ENCODE results near the gene KCNB1. TPM values are rescaled to one million over a fixed set of nuclear protein-coding genes. Genes with fewer than 3 reads are reported as not detected.
A peak's percentile ranks its signal among the peaks of the same experiment; 100 is the strongest.

Gene KCNB1
- total RNA-seq, 4 donors from 2014 or later, result 3.9 to 11.7 (median 6.7) TPM

DNA sequence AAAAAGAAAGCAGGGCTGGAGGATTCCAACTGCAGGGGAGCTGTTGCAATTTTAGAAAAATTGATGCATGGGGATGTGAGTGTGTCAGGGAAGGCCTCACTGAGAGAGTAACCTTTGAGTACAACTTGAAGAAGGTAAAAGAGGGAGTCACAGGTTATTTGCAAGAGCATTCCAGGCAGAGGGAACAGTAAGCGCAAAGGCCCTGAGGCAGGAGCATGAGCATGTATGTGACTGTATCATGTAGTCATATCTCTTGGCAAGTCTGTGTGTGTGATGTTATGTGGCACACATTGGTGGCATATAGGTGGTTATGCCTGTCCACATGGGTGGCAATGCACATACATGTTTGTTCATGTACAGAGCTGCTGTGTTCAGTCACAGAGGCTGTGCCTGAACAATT lies 133.4 kb downstream of the KCNB1 start:
- no peaks in the 10 kb centered on the region for H3K27me3 ChIP-seq
- DNase-seq (ENCODE audit: low spot score in 2 of 2), result no peak
- no peaks in the 10 kb centered on the region for H3K36me3 ChIP-seq
- no peak overlapping the region for H3K4me3 ChIP-seq
- H3K4me1 ChIP-seq, result peaks cover 0 to 16% (median 0%) of the 10 kb centered on the region in 4 donors
- 89 to 96% methylated on average over 1 of the region's 1 CpG for WGBS, 2 donors
- TF ChIP-seq POLR2A (IDR thresholded peaks at IDR 0.05), result no peak
- TF ChIP-seq, protein P1, sequence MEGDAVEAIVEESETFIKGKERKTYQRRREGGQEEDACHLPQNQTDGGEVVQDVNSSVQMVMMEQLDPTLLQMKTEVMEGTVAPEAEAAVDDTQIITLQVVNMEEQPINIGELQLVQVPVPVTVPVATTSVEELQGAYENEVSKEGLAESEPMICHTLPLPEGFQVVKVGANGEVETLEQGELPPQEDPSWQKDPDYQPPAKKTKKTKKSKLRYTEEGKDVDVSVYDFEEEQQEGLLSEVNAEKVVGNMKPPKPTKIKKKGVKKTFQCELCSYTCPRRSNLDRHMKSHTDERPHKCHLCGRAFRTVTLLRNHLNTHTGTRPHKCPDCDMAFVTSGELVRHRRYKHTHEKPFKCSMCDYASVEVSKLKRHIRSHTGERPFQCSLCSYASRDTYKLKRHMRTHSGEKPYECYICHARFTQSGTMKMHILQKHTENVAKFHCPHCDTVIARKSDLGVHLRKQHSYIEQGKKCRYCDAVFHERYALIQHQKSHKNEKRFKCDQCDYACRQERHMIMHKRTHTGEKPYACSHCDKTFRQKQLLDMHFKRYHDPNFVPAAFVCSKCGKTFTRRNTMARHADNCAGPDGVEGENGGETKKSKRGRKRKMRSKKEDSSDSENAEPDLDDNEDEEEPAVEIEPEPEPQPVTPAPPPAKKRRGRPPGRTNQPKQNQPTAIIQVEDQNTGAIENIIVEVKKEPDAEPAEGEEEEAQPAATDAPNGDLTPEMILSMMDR (IDR thresholded peaks at IDR 0.05), result no peak
- TF ChIP-seq EP300 (IDR thresholded peaks at IDR 0.05), result no peak
- no peaks in the 10 kb centered on the region for H3K9me3 ChIP-seq
- no peak overlapping the region for H3K27ac ChIP-seq

DNA sequence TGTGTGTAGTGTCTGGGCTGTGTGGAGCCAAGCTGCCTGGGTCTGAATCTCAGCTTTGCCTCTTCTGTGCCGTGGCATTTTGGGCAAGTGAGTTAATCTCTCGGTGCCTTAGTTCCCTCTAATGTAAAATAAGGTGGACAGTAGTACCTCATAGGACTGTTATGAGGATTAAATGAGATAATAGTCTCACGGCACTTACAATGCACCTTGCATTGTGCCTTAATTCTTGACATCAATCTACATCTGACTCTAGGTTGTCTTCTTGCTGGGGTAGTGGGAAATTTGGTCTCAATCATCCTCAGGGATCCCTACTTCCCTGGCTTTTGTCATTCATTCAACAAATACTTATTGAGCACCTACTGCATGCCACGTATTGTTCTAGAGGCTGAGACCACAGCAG lies 133.9 kb downstream of the KCNB1 start:
- Histone ChIP-seq H3K4me3 (no peak overlapping the region), H3K36me3 (no peaks in the 10 kb centered on the region), H3K9me3 (no peaks in the 10 kb centered on the region), H3K27ac (no peak overlapping the region), H3K4me1 (peaks cover 0 to 16% (median 0%) of the 10 kb centered on the region in 4 donors), H3K27me3 (no peaks in the 10 kb centered on the region)
- TF ChIP-seq, protein P1 (IDR thresholded peaks at IDR 0.05), result no peak
- TF ChIP-seq POLR2A (IDR thresholded peaks at IDR 0.05) (no peak), EP300 (IDR thresholded peaks at IDR 0.05) (no peak)
- no peak for DNase-seq (ENCODE audit: low spot score in 2 of 2)
- 89 to 93% methylated on average over 4 of the region's 4 CpGs for WGBS, 2 donors

DNA sequence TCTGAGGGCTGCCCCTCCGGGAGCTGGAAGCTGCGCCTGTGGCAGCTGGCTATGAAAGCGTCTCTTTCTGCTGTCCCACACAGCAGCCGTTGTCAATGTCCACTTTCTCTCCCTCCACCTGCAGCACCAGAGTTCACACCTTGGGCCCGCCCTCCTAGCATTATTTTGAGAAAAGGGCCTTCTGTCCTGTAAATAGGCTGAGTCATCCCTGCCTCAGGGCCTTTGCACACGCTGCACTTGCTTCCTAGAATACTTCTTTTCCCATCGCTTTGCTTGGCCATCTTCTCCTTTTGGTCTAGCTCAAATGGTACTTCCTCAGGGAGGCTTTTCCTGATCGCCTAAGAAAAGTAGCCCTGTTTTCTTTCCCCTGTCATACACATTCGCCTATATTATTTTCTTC lies 135.3 kb downstream of the KCNB1 start:
- H3K4me1 ChIP-seq, result peaks cover 0 to 16% (median 0%) of the 10 kb centered on the region in 4 donors
- no peak for DNase-seq (ENCODE audit: low spot score in 2 of 2)
- no peaks in the 10 kb centered on the region for H3K27me3 ChIP-seq
- TF ChIP-seq POLR2A (IDR thresholded peaks at IDR 0.05) (no peak), EP300 (IDR thresholded peaks at IDR 0.05) (no peak)
- TF ChIP-seq, protein P1 (IDR thresholded peaks at IDR 0.05), result no peak
- no peaks in the 10 kb centered on the region for H3K9me3 ChIP-seq
- 95 to 96% methylated on average over 9 of the region's 9 CpGs for WGBS, 2 donors
- H3K4me3 ChIP-seq, result no peak overlapping the region
- no peak overlapping the region for H3K27ac ChIP-seq
- H3K36me3 ChIP-seq, result no peaks in the 10 kb centered on the region

DNA sequence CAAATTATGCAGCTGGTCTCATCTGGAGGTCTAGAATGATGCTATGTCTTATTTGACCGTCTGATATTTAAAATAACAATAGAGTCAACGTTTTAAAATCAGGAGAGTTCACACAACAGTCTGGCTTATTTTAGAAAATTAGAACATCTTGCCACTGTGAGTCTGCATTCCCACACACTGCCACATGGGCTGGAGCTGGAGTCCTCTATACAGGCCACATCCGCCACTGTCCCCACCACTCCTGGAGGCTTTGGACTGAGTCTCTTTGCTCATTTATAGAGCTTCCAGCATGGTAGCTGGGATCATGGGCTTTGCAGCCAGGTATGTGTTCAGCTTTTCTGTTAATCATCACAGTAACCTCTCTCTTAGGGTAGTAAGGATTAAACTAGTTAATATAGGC lies 135.8 kb downstream of the KCNB1 start:
- TF ChIP-seq EP300 (IDR thresholded peaks at IDR 0.05) (no peak), POLR2A (IDR thresholded peaks at IDR 0.05) (no peak)
- TF ChIP-seq, protein P1 (IDR thresholded peaks at IDR 0.05), result no peak
- no peak overlapping the region for H3K27ac ChIP-seq
- H3K9me3 ChIP-seq, result no peaks in the 10 kb centered on the region
- 64 to 69% methylated on average over 3 of the region's 3 CpGs for WGBS, 2 donors
- H3K36me3 ChIP-seq, result no peaks in the 10 kb centered on the region
- H3K27me3 ChIP-seq, result no peaks in the 10 kb centered on the region
- no peak for DNase-seq (ENCODE audit: low spot score in 2 of 2)
- H3K4me3 ChIP-seq, result no peak overlapping the region
- H3K4me1 ChIP-seq, result peaks cover 0 to 16% (median 0%) of the 10 kb centered on the region in 4 donors

DNA sequence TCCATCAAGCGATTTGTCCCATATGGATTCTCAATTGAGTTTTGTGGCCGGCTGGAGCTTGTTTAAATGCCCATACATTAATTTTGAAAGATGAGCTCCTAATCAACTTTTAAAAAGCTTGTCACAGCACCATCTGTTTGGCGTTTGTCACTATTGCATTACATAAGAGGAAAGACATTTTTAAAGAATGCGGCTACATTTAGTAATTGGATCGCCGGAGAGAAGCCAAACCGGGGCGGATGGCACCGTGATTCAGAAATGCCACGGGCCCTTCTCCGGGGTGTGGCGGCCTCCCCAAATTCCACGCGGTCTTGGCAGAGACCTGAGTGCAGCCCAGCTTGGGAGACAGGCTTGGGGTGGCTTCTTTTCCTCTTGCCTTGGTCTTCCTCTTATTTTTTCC lies 136.9 kb downstream of the KCNB1 start:
- no peaks in the 10 kb centered on the region for H3K9me3 ChIP-seq
- WGBS, 2 donors, result 24 to 37% methylated on average over 14 of the region's 14 CpGs
- H3K27ac ChIP-seq, result peak overlapping the region in 1 of 4 donors; percentile 53
- TF ChIP-seq POLR2A (IDR thresholded peaks at IDR 0.05), result no peak
- TF ChIP-seq EP300 (IDR thresholded peaks at IDR 0.05), result no peak
- TF ChIP-seq, protein P1 (IDR thresholded peaks at IDR 0.05), result no peak
- peaks cover 0 to 16% (median 0%) of the 10 kb centered on the region in 4 donors for H3K4me1 ChIP-seq
- H3K36me3 ChIP-seq, result no peaks in the 10 kb centered on the region
- no peak for DNase-seq (ENCODE audit: low spot score in 2 of 2)
- no peaks in the 10 kb centered on the region for H3K27me3 ChIP-seq
- no peak overlapping the region for H3K4me3 ChIP-seq

All from tibial nerve (tissue), 4 donors.